Raji (cell line): Measurements from ENCODE around the gene NPB.

Experiments
- POLR2A ChIP-seq: IDR thresholded peaks from 2 replicates; pipeline ENCODE4 v1.6.1; 2011; ENCODE audit warnings: low read depth, low read length, control low read depth; ENCODE audit not compliant: insufficient read depth

Gene NPB

DNA sequence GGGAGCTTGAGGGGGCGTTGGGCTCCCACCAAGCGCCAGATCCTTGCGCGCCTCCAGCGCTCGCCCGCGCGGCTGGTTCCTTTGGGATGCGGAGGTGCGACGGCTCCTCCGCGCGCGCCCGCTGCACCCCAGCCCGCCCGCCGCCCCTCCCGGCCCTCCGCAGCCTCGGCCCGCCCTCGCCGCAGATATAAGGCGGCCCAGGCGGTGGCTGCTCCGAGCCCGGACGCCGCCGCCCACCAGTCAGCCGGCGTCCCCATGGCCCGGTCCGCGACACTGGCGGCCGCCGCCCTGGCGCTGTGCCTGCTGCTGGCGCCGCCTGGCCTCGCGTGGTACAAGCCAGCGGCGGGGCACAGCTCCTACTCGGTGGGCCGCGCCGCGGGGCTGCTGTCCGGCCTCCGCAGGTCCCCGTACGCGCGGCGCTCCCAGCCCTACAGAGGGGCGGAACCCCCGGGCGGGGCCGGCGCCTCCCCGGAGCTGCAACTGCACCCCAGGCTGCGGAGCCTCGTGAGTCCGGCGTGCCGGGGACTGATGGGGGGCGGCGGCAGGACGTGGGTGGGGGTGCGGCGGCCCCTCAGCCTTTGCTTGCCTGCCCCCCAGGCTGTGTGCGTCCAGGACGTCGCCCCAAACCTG lies at the start of gene NPB:
TSS of gene NPB (plus strand) at position 216 of the 630 bp plus-strand sequence. CDS start at position 256, 40 bp downstream.
- TF ChIP-seq POLR2A: no peak

DNA sequence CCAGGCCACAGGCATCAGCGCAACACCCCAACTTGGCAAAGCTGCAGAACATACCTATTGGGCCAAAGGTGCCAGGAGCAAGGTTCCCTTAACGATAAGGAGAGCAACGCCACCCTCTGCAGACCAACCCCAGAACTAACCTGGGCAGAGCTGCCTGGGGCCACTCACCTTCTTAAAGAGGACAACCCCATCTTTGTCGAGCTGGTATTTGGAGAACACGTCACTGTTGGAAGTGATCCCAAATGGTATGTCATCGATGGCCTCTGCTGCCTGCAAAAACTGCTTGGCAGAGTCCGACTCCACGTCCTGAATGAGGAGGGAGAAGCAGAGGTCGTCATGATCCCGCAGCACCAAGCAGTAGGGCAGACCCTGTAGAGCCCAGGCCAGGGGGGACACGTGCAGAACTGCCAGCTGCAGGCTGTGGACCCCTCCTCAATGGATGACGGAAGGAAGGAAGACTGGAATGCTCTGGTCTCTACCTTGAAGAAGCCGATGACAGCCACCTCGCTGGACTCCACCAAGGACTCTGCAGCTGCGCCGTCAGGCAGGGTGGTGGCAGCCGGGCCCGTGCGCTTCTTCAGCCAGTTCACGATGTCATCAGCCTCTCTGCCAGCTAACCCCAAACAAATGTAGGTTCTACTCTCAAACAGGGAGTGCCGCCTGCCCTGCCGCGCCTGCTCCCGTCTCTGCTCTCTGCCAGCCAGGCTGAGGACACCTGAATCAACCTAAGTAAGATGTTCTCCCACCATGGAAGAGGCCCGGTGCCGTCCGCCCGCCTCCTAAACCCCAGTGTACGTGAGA lies 46.9 kb upstream of the NPB start:
- no peak for TF ChIP-seq POLR2A

DNA sequence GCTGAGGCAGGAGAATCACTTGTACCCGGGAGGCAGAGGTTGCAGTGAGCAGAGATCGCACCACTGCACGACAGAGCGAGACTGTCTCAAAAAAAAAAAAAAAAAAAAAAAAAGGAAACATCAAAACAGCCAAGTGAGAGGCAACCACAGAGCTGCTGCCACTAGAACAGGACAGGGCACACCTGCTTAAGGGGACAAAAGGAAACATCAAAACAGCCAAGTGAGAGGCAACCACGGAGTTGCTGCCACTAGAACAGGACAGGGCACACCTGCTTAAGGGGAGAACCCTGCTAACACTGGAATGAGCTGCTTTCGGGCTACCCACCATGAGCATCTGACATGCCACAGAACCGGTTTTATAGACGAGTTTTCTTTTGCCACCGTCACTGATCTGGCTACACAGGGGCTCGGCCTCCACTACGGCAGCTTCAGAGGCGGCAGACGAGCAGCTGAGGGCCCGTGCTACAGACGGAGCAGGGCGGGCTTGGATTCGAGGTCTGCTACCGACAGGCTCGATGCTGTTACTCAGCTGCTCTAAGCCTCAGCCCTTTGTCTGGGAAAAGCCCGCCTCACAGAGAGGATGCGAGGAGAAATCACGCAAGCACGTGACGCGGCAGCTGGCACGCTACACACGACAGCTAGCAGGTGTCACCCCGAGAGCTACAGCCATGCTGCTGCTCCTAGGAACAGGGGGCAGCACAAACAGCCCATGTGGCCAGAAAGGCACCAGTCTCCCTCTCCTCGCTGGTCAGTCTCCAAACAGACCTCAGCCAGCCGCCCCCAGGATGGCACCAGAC lies 43.7 kb upstream of the NPB start:
- no peak for TF ChIP-seq POLR2A

DNA sequence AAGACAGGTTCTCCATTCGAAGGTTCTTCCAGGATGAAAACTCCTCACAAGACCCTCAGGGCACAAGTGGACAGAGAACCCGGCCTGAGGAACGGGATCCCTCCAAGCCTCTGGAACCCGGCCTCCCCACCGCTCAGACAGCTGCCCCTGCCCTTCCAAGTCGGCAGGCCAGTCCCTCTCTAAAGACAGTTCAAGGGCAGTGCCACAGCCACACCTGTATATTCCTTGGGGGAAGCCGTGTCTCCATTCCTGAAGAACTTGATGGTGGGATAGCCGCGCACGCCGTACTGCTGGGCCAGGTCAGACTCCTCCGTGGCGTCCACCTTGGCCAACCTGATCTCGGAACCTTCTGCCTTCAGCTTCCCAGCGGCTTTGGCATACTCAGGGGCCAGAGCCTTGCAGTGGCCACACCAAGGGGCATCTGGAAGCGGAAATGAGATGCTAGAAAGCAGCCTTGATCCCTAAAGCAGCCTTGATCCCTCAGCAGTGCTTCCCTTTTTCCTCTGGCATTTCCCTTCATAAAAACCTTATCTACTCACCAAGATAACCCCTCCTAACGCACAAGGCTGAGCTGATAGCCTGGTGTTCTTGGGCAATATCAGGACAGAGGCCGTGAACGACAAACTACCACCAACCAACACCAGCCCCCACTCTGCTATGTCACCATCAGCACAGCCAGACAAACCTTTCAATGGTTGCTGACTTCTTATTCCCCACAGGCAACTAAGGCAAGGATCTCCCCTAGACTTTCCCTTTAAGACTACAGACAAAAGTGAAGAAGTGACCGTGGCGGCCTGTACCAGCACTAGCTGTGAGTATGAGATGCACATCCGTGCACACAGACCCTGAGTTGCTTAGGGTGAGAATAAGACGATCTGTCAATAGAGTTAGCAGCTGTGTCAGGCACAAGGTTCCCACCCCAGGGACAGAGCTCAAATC lies 42.8 kb upstream of the NPB start:
- no peak for TF ChIP-seq POLR2A

DNA sequence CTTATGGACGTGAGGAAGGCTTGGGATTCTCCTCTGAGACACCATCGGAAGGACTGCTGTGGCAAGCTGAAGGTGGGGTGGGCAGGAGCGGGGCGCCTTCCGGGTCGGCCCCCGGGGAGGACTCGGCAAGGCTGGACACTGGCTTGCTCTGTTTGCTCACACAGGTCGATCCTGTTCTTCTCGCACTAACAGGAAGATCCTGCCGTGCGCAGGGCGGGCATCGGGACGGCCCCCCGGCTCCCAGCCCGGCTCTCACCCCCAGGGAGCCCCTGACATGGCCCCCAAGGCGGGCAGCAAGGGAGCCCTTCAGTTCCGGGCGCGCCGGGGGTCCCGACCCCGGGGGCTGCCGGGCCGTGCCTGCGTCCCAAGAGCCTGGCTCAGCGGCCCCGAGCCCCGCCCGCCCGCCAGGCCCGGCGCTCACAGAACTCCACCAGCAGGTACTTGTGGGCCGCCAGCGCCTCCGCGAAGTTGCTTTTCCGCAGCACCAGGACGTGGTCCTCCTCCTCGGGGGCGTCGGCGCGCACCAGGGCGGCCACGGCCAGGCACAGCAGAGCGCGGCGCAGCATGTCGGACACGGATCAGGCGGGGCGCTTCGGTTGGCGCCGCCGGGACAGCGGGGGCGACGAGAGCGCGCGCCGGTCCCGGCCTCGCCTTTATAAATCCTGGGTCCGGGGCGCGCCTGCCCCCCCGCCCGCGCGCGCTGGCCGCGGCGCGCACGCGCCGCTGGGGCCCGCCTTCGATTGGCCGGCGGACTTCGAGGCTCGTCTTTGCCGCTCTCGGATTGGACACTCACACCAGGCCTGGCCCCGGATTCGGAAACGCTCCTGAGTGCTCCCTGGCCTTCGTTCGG lies 41.9 kb upstream of the NPB start, which contains the start of gene P4HB:
TSS of gene P4HB (minus strand) at position 630 of the 850 bp plus-strand sequence. CDS start at position 566, 64 bp downstream.
- peak; percentile 90 for TF ChIP-seq POLR2A

DNA sequence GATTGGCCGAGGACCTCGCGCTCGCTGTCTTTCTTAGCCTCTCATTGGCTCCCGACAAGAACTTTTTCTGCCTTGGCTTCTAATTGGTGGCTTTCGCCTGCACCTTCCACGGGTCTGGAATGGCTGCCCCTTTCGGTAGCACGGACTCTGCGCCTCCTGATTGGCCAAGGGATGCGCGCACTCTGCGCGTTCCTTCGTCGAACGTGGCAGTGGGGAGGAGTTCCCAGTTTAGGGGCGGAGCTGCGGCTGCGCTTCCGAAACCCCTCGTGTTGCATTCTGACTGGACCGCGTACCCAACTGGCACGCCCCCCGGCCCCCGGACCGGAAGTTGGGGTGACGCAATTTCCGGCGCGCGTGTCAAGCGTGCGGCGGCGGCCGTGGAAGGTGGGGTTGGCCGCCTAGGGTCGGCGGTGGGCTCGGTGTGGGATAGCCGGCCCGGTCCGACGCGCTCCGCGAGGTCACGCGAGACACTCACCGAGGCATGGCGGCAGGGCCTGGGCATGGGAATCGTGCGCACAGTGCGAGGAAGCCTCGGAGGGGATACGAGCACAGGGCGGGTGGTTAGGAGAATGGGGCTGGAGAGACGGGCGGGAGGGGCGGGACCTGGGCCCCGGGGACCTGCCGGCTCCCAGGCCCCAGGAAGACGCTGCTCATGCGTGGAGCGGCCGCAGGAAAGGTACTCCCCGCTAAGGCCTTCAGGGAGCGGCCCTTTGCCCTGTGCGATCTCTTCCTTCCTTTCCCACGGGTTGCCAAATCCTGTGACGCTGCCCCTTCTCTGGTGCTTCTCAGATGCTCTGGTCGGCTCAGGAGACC lies 41.1 kb upstream of the NPB start:
- TF ChIP-seq POLR2A: peak; percentile 94

DNA sequence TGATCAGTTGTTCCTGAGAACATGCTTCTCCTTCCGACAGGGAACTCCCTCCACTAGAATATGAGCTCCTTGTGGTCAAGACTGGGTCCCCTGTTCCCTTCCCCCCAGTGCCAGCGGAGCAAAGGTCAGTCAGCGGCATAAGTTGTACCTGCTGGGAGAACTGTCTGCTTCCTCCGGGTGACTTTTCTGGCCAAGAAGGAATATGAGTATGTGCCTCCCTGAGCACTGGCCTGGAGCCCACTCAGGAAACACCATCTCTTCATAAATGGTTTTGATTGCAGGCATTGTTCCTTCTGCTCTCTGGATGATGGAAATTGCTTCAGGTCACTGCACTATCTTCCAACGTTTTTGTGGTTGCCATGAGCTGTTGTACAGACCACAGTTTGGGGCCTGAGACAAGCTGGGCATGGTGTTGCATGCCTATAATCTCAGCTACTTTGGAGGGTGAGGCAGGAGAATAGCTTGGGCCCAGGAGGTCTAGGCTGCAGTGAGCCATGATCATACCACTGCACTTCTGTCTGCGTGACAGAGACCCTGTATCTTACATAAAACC lies 38.8 kb upstream of the NPB start:
- TF ChIP-seq POLR2A: no peak

DNA sequence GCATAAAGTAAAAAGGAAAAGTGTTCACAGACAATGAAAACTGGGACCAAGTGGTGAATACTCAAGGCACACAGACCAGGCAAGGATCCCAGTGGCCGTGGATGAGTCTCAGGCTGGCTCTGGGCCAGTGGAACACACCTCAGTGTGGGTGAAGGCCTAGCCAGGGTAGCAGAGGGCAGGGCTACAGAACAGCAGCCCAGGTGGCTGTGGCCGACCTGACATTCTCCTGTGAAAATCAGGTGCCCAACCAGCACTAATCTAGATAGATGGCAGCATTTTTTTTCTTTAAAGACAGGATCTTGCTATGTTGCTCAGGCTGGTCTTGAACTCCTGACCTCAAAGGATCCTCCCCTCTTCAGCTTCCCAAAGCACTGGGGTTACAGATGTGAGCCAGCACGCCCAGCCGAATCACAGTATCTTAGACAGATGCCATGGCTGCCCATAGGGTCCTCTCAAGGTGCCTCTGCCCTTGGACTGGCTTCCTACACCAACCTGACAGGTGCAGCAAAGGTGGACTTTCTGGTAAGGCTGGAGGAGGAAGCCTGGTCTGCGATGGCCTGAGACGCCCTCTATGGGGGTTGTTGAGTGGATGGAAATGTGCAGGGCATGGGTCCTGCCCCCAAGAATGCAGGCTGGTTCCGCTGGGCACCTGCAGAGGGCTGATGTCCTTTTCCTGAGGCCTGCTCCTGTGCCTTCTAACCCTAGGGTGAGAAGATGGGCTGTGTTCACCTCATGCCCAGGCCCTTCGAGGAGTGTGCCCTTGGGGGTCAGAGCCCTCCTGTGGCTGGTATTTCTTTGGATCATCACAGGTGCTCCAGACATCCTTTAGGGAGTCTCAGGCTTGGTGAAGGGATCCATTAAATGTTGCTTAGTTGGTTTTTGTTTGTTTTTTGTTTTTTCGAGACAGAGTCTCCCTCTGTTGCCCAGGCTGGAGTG lies 37.9 kb upstream of the NPB start:
- peak; percentile 26; the same call in 1 of the 2 replicates for TF ChIP-seq POLR2A

DNA sequence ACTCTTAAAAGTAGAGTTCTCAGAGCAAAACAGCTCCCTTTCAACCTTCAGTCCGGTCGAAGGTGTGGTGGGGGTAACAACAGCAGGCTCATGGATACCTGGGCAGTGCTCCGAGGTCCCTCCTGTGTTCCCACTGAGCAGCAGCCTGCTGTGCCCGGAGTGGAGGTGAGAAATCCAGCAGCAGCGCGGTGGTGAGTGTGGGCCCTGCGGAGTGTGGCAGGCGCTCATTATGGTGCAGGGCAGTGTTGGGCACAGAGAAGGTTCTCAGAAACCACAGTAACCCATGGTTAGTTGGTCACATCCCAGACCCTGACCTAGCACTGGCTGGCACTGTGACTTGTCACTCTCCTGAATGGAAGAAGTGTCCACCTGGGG lies 36.7 kb upstream of the NPB start:
- TF ChIP-seq POLR2A: no peak

DNA sequence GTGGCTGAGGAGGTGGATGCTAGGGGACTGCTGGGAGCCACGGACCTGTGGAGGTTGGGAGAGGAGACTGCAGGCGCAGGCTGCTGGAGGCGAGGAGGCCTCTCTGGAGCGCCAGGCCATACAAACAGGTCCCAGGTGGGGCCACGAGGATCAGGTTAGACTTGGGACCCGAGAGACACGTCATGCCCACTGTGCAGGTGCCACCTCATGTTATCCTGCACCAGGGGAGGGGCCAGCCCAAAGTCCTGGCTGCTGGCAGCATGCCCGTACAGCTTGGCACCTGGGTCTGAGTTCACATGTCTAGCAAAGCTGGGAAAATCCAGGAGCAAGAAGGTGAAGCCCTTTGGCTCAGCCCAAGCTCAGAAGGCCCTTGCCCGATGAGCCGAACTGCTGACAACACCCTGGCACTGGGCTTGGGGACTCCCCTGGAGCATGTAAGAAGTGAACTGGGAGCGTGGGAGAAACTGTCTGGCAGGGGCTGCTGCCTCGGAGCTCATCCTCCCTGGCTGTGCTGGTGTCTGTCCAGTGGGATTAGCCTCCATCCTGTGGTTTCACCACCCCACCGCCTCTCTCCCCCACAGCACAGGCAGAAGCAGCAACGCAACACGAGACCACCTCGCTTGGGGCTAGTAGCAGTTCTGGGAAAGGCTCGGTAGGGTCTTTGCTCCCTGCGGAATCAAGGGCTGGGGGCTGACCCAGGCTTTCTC lies 36.2 kb upstream of the NPB start:
- TF ChIP-seq POLR2A: no peak

DNA sequence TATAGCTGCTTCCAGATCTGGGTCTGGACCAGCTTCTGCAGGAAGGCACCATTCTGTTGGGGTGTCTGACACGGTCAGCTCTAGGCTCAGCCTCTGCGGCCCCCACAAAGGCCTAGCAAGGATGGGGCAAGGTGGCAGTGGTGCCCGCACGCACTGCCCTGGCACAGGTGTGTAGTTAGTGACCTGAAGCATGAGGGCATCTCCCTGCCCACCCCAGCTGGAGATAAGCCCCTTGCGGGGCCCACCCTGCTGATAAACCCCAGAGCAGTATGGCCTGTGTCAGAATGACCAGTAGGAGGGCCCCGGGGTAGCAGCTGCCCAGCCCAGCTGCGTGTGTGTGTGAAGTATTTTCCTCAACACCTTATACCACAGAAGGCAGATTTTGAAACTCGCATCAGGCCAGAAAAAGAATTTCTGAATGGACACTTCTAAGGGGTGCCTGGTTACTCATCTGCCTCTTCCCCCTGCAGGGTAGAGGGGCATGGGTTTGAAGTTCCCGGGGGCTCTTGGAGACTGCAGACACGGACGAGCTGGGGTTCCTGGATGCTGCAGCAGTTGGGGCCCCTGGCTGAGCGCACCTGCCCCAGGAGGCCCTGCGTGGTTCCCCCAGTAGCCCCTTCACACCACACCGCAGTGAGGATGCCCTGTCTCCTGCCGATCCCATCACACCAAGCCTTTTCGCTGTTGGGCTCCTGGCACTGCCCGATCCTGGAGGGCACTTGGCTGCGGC lies 35.4 kb upstream of the NPB start:
- 0 out of 2 replicates have a peak, but pooled peaks have one; percentile 56 for TF ChIP-seq POLR2A
